PFSK-1 (cell line): ENCODE measurements around the gene ZNF789.

Source experiments
- FOXP2 ChIP-seq: optimal IDR thresholded peaks from 2 replicates; pipeline ENCODE3; 2011; ENCODE audit warnings: borderline replicate concordance, control low read depth, inconsistent platforms; ENCODE audit not compliant: insufficient read depth; ENCODE audit errors: extremely low read length, extremely low read depth
- TF ChIP-seq, protein P1 (sequence below), 2 experiments: IDR thresholded peaks; 2 replicates each; pipeline versions ENCODE4 v1.6.1 to v1.8.0; 2011 to 2012; ENCODE audit warnings: low read depth in 2 of 2, low read length in 2 of 2, control low read depth in 1 of 2, inconsistent platforms in 1 of 2, mild to moderate bottlenecking in 1 of 2, moderate library complexity in 1 of 2; ENCODE audit not compliant: insufficient read depth in 1 of 2

DNA sequence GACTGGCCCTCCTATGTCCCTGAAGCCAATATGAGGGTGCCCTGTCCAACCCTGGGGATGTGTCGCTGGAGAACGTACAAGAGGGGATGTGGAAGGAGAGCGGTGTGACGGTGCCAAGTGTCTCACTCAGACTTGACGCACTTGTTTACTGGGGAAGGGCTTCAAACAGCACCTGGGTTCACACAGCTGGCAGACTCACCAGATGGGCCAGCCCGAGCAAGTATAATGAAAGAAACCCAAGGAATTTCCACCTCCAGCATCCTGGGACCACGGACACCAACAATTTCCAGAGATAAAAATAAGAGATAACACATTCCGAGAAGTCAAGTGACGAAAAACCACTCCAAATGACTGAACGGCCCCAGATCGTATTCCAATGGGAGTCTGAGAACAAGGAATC, 12.0 kb upstream of the ZNF789 start:
- TF ChIP-seq FOXP2 = no peak
- TF ChIP-seq, protein P1, sequence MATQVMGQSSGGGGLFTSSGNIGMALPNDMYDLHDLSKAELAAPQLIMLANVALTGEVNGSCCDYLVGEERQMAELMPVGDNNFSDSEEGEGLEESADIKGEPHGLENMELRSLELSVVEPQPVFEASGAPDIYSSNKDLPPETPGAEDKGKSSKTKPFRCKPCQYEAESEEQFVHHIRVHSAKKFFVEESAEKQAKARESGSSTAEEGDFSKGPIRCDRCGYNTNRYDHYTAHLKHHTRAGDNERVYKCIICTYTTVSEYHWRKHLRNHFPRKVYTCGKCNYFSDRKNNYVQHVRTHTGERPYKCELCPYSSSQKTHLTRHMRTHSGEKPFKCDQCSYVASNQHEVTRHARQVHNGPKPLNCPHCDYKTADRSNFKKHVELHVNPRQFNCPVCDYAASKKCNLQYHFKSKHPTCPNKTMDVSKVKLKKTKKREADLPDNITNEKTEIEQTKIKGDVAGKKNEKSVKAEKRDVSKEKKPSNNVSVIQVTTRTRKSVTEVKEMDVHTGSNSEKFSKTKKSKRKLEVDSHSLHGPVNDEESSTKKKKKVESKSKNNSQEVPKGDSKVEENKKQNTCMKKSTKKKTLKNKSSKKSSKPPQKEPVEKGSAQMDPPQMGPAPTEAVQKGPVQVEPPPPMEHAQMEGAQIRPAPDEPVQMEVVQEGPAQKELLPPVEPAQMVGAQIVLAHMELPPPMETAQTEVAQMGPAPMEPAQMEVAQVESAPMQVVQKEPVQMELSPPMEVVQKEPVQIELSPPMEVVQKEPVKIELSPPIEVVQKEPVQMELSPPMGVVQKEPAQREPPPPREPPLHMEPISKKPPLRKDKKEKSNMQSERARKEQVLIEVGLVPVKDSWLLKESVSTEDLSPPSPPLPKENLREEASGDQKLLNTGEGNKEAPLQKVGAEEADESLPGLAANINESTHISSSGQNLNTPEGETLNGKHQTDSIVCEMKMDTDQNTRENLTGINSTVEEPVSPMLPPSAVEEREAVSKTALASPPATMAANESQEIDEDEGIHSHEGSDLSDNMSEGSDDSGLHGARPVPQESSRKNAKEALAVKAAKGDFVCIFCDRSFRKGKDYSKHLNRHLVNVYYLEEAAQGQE (IDR thresholded peaks at IDR 0.05; ENCODE audit: insufficient read depth in 1 of 2, low read depth in 2 of 2, low read length in 2 of 2) = no peak
